DOHH2 (cell line): Measurements from ENCODE around the gene PHYKPL.

Experiments
- CTCF ChIP-seq: fragments of 200-600 bp; sonication (generic); IDR thresholded peaks from one replicate; pipeline ENCODE4 v1.5.1; 2014; ENCODE audit warnings: antibody characterized with exemption, mild to moderate bottlenecking, low read depth, low read length; ENCODE audit not compliant: poor library complexity, severe bottlenecking
- EZH2phosphoT487 ChIP-seq: fragments of 200-600 bp; sonication (generic); IDR thresholded peaks from 2 replicates; pipeline ENCODE4 v1.6.1; 2017; ENCODE audit warnings: borderline replicate concordance, mild to moderate bottlenecking, antibody characterized with exemption, low read length, moderate library complexity, mixed read lengths

GRCh38 chr5:178186427-178186826 is 46.2 kb downstream of the PHYKPL start:
- TF ChIP-seq CTCF = no peak
- TF ChIP-seq EZH2phosphoT487 = no peak
